Measurements from ENCODE around the gene PRDM5. TPM values are rescaled to one million over a fixed set of nuclear protein-coding genes. Genes with fewer than 3 reads are reported as not detected.

Gene PRDM5
- polyA plus RNA-seq, 1 donor (not counting 4 experiments of a cell fraction or from before 2014, with no cell fraction given): 3.6 TPM

DNA sequence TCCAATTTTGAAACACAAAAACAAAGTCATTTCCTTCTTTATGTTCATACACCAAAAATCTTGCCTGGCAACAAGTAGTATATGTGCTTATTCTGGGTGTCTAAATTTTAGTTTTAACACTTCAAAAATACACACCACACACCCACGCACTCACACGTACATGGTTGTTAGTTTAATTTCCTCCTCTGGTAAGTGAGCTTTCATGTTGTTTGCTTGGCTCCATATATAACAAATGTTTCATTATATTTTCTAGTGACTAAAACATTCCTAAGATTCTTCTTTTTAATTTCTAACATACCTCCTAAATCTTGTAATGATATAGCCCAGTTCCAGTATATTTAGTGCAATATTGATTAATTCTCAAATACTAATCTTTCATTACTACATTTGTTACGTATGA, 80.9 kb downstream of the PRDM5 start:
- H3K9ac ChIP-seq (ENCODE audit: control insufficient read depth, extremely low read depth, insufficient read depth, low read length): no peak overlapping the region
- H3K27me3 ChIP-seq (ENCODE audit: control insufficient read depth, extremely low read depth, insufficient read depth, low read length): no peaks in the 10 kb centered on the region
- dilution Hi-C loops (cut with MboI; ENCODE audit: extremely low pct_ligation_motif_present, low sequenced_read_pairs): no loop called here
- H3K79me2 ChIP-seq (ENCODE audit: control insufficient read depth, insufficient read depth, low read length): no peaks in the 10 kb centered on the region
- no peak overlapping the region for H3K27ac ChIP-seq (ENCODE audit: control insufficient read depth, insufficient read depth, low read length)
- H3K36me3 ChIP-seq (ENCODE audit: control insufficient read depth in 2 of 2, extremely low read depth in 1 of 2, insufficient read depth in 2 of 2, low read length in 2 of 2): no peaks in the 10 kb centered on the region
- no peak for FAIRE-seq
- H3K9me1 ChIP-seq (ENCODE audit: control insufficient read depth, extremely low read depth, insufficient read depth, low read length): no peaks in the 10 kb centered on the region
- no peaks in the 10 kb centered on the region for H3K4me1 ChIP-seq (ENCODE audit: control insufficient read depth, extremely low read depth, insufficient read depth, low read length)
- no peaks in the 10 kb centered on the region for H4K20me1 ChIP-seq (ENCODE audit: control insufficient read depth, extremely low read depth, insufficient read depth, low read length)
- TF ChIP-seq, protein P1, sequence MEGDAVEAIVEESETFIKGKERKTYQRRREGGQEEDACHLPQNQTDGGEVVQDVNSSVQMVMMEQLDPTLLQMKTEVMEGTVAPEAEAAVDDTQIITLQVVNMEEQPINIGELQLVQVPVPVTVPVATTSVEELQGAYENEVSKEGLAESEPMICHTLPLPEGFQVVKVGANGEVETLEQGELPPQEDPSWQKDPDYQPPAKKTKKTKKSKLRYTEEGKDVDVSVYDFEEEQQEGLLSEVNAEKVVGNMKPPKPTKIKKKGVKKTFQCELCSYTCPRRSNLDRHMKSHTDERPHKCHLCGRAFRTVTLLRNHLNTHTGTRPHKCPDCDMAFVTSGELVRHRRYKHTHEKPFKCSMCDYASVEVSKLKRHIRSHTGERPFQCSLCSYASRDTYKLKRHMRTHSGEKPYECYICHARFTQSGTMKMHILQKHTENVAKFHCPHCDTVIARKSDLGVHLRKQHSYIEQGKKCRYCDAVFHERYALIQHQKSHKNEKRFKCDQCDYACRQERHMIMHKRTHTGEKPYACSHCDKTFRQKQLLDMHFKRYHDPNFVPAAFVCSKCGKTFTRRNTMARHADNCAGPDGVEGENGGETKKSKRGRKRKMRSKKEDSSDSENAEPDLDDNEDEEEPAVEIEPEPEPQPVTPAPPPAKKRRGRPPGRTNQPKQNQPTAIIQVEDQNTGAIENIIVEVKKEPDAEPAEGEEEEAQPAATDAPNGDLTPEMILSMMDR (optimal IDR thresholded peaks at IDR 0.05 in 1 of 3, IDR thresholded peaks at IDR 0.05 in 1 of 3, conservative IDR thresholded peaks at IDR 0.05 in 1 of 3; ENCODE audit: extremely low read depth in 1 of 3, insufficient read depth in 2 of 3, low read length in 3 of 3): no peak
- TF ChIP-seq EZH2 (IDR thresholded peaks at IDR 0.05; ENCODE audit: low read length): no peak
- DNase-seq (ENCODE audit: low read depth, low spot score): no peak
- no peak overlapping the region for H2AFZ ChIP-seq (ENCODE audit: control insufficient read depth, low read length)
- no peaks in the 10 kb centered on the region for H3K9me3 ChIP-seq (ENCODE audit: control insufficient read depth, low read depth, low read length)
- H3K4me3 ChIP-seq (ENCODE audit: control insufficient read depth in 2 of 3, extremely low read depth in 1 of 3, insufficient read depth in 2 of 3, low read depth in 1 of 3, low read length in 3 of 3): no peak overlapping the region
- no peak overlapping the region for H3K4me2 ChIP-seq (ENCODE audit: control insufficient read depth, extremely low read depth, insufficient read depth, low read depth, low read length)

DNA sequence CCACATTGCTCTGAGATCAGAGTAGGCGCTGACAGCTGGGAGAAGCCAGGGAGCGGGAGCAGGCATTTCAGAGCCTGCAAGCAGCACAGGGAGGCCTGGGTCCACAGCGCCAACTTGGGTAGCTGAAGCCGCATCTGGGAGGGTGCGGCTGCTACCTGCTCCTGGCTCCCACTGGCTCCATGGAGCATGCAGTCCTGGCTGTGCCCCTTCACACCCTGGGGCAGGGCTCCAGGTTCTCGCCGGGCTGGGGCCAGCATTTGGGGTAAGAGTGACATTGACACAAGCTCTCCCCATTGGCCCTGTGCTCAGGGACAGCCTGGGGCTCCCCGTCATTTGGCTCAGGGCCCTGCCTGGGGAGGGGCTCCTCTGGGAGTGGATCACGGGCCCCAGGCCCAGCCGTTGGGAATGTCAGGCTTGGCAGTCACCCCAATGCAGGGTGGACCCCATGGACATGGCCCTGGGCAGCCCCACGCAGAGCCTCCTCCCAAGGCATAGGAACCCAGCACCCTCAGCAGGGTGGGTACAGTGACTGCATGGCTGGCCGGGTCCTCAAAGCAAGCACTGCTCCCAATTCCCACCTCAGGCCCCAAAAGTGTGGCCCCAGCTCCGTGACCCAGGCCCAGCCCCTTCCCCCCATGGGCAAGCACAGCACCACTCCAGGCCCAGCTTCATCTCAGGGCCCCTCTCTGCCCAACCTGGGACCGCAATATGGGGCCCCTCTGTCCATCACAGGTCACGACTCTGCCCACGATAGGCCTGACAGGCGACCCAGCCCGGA, 82.4 kb downstream of the PRDM5 start:
- H2AFZ ChIP-seq (ENCODE audit: control insufficient read depth, low read length): no peak overlapping the region
- H3K27me3 ChIP-seq (ENCODE audit: control insufficient read depth, extremely low read depth, insufficient read depth, low read length): no peaks in the 10 kb centered on the region
- no peaks in the 10 kb centered on the region for H4K20me1 ChIP-seq (ENCODE audit: control insufficient read depth, extremely low read depth, insufficient read depth, low read length)
- H3K4me1 ChIP-seq (ENCODE audit: control insufficient read depth, extremely low read depth, insufficient read depth, low read length): no peaks in the 10 kb centered on the region
- H3K4me3 ChIP-seq (ENCODE audit: control insufficient read depth in 2 of 3, extremely low read depth in 1 of 3, insufficient read depth in 2 of 3, low read depth in 1 of 3, low read length in 3 of 3): no peak overlapping the region
- H3K36me3 ChIP-seq (ENCODE audit: control insufficient read depth in 2 of 2, extremely low read depth in 1 of 2, insufficient read depth in 2 of 2, low read length in 2 of 2): no peaks in the 10 kb centered on the region
- DNase-seq (ENCODE audit: low read depth, low spot score) (no peak), FAIRE-seq (no peak)
- H3K4me2 ChIP-seq (ENCODE audit: control insufficient read depth, extremely low read depth, insufficient read depth, low read depth, low read length): no peak overlapping the region
- H3K9me1 ChIP-seq (ENCODE audit: control insufficient read depth, extremely low read depth, insufficient read depth, low read length): no peaks in the 10 kb centered on the region
- no peak overlapping the region for H3K27ac ChIP-seq (ENCODE audit: control insufficient read depth, insufficient read depth, low read length)
- TF ChIP-seq EZH2 (IDR thresholded peaks at IDR 0.05; ENCODE audit: low read length): no peak
- TF ChIP-seq, protein P1 (optimal IDR thresholded peaks at IDR 0.05 in 1 of 3, IDR thresholded peaks at IDR 0.05 in 1 of 3, conservative IDR thresholded peaks at IDR 0.05 in 1 of 3; ENCODE audit: extremely low read depth in 1 of 3, insufficient read depth in 2 of 3, low read length in 3 of 3): no peak
- H3K9ac ChIP-seq (ENCODE audit: control insufficient read depth, extremely low read depth, insufficient read depth, low read length): no peak overlapping the region
- dilution Hi-C loops (cut with MboI; ENCODE audit: extremely low pct_ligation_motif_present, low sequenced_read_pairs): no loop called here
- no peaks in the 10 kb centered on the region for H3K79me2 ChIP-seq (ENCODE audit: control insufficient read depth, insufficient read depth, low read length)
- no peaks in the 10 kb centered on the region for H3K9me3 ChIP-seq (ENCODE audit: control insufficient read depth, low read depth, low read length)

Measured in keratinocyte (primary cell).